H9 (cell line): ENCODE results near the gene NOP56. TPM values are rescaled to one million over a fixed set of nuclear protein-coding genes. Genes with fewer than 3 reads are reported as not detected.
A peak's percentile ranks its signal among the peaks of the same experiment; 100 is the strongest.
"Not testable (repeated sequence)": the region's sequence is repeated elsewhere in the genome, so short reads cannot be mapped to it uniquely, and the experiment has no call there.

ENCODE experiments used
- DNase-seq: peaks from one replicate; pipeline ENCODE4 v3.0.0-alpha.2; 2017
- H2AFZ ChIP-seq: one replicate; pipeline ENCODE4 v1.6.1; 2013; ENCODE audit warnings: mild to moderate bottlenecking, low read length, control low read depth, moderate library complexity
- H2AK5ac ChIP-seq: 2 replicates; pipeline ENCODE4 v1.6.1; 2013; ENCODE audit warnings: low read length, control low read depth, mixed read lengths; ENCODE audit not compliant: insufficient read length
- H2BK120ac ChIP-seq: one replicate; pipeline ENCODE4 v1.6.1; 2013; ENCODE audit warnings: low read depth, mild to moderate bottlenecking, low read length, control low read depth, inconsistent platforms; ENCODE audit not compliant: poor library complexity, severe bottlenecking
- H2BK12ac ChIP-seq: 2 replicates; pipeline ENCODE4 v1.6.1; 2013; ENCODE audit warnings: low read length, control low read depth, mixed read lengths, low read depth; ENCODE audit not compliant: insufficient read length
- H2BK15ac ChIP-seq: 2 replicates; pipeline ENCODE4 v1.6.1; 2013; ENCODE audit warnings: low read depth, low read length, control low read depth
- H2BK20ac ChIP-seq: one replicate; pipeline ENCODE4 v1.6.1; 2013; ENCODE audit warnings: low read depth, mild to moderate bottlenecking, low read length, control low read depth, inconsistent platforms; ENCODE audit not compliant: poor library complexity, severe bottlenecking
- H2BK5ac ChIP-seq: 2 replicates; pipeline ENCODE4 v1.6.1; 2013; ENCODE audit warnings: low read length, control low read depth, mixed read lengths; ENCODE audit not compliant: insufficient read length
- H3K14ac ChIP-seq: 2 replicates; pipeline ENCODE4 v1.6.1; 2013; ENCODE audit warnings: low read length, control low read depth; ENCODE audit not compliant: insufficient read depth
- H3K18ac ChIP-seq: 2 replicates; pipeline ENCODE4 v1.6.1; 2013; ENCODE audit warnings: low read depth, mild to moderate bottlenecking, mixed read lengths, low read length, control low read depth; ENCODE audit not compliant: insufficient read length
- H3K23ac ChIP-seq: 2 replicates; pipeline ENCODE4 v1.6.1; 2013; ENCODE audit warnings: low read length, control low read depth, mixed read lengths, low read depth; ENCODE audit not compliant: insufficient read length
- H3K23me2 ChIP-seq: 2 replicates; pipeline ENCODE4 v1.6.1; 2013; ENCODE audit warnings: low read depth, mild to moderate bottlenecking, mixed read lengths, low read length, control low read depth; ENCODE audit not compliant: insufficient read length, poor library complexity, severe bottlenecking
- H3K27ac ChIP-seq: 2 replicates; pipeline ENCODE4 v1.5.1; 2013; ENCODE audit warnings: low read length, control low read depth, mixed read lengths, low read depth; ENCODE audit not compliant: insufficient read length
- H3K27me3 ChIP-seq: 2 replicates; pipeline ENCODE4 v1.6.1; 2013; ENCODE audit warnings: low read length, control low read depth, inconsistent platforms; ENCODE audit not compliant: insufficient read depth
- H3K4ac ChIP-seq: 2 replicates; pipeline ENCODE4 v1.6.1; 2013; ENCODE audit warnings: low read depth, mild to moderate bottlenecking, control low read depth, inconsistent platforms, low read length, moderate library complexity
- H3K4me1 ChIP-seq: 2 replicates; pipeline ENCODE4 v1.6.1; 2013; ENCODE audit warnings: low read length, control low read depth, inconsistent platforms; ENCODE audit not compliant: insufficient read depth
- H3K4me2 ChIP-seq: 2 replicates; pipeline ENCODE4 v1.6.1; 2013; ENCODE audit warnings: low read length, control low read depth, mixed read lengths; ENCODE audit not compliant: insufficient read length, insufficient read depth
- H3K56ac ChIP-seq: 2 replicates; pipeline ENCODE4 v1.6.1; 2013; ENCODE audit warnings: low read depth, mild to moderate bottlenecking, mixed read lengths, low read length, control low read depth; ENCODE audit not compliant: insufficient read length
- H3K79me1 ChIP-seq: 2 replicates; pipeline ENCODE4 v1.6.1; 2013; ENCODE audit warnings: low read depth, mild to moderate bottlenecking, moderate library complexity, low read length, control low read depth, inconsistent platforms; ENCODE audit not compliant: insufficient read depth, poor library complexity, severe bottlenecking
- H3K79me2 ChIP-seq: 2 replicates; pipeline ENCODE4 v1.6.1; 2013; ENCODE audit warnings: low read length, control low read depth, inconsistent platforms; ENCODE audit not compliant: insufficient read depth
- H3K9ac ChIP-seq: 2 replicates; pipeline ENCODE4 v1.6.1; 2013; ENCODE audit warnings: low read length, control low read depth, mixed read lengths; ENCODE audit not compliant: insufficient read length; ENCODE audit errors: extremely low read depth
- H3K9me3 ChIP-seq: one replicate; pipeline ENCODE4 v1.6.1; 2013; ENCODE audit warnings: low read depth, low read length, inconsistent platforms; ENCODE audit not compliant: control insufficient read depth
- H3T11ph ChIP-seq: one replicate; pipeline ENCODE4 v1.6.1; 2013; ENCODE audit warnings: mild to moderate bottlenecking, low read length, control low read depth, inconsistent platforms
- H4K20me1 ChIP-seq: one replicate; pipeline ENCODE4 v1.6.1; 2013; ENCODE audit not compliant: control insufficient read depth, insufficient read length, insufficient read depth
- H4K5ac ChIP-seq: 2 replicates; pipeline ENCODE4 v1.6.1; 2013; ENCODE audit warnings: low read depth, mild to moderate bottlenecking, mixed read lengths, low read length, control low read depth; ENCODE audit not compliant: insufficient read length
- H4K8ac ChIP-seq: replicated peaks from 2 replicates; pipeline ENCODE4 v1.6.1; 2013; ENCODE audit warnings: low read length, control low read depth, mixed read lengths, low read depth; ENCODE audit not compliant: insufficient read length
- H4K91ac ChIP-seq: 2 replicates; pipeline ENCODE4 v1.6.1; 2013; ENCODE audit warnings: low read depth, mild to moderate bottlenecking, moderate library complexity, mixed read lengths, low read length, control low read depth; ENCODE audit not compliant: insufficient read length
- H3K27ac Mint-ChIP-seq, 3 experiments: 2 replicates in 2 of 3; 3 replicates in 1 of 3; pipeline ENCODE4 v1.8.0; 2020 to 2021; ENCODE audit warnings: mixed read lengths in 3 of 3, mild to moderate bottlenecking in 1 of 3, moderate library complexity in 1 of 3
- H3K27me3 Mint-ChIP-seq: 2 replicates; pipeline ENCODE4 v1.8.0; 2021; ENCODE audit warnings: low read depth, mild to moderate bottlenecking, moderate library complexity, mixed read lengths
- H3K36me3 Mint-ChIP-seq, 3 experiments: 2 replicates in 2 of 3; 3 replicates in 1 of 3; pipeline ENCODE4 v1.8.0; 2020 to 2021; ENCODE audit warnings: low read depth in 3 of 3, mixed read lengths in 3 of 3; ENCODE audit not compliant: insufficient read depth in 1 of 3
- H3K4me1 Mint-ChIP-seq, 2 experiments: 2 replicates each; pipeline ENCODE4 v1.8.0; 2020; ENCODE audit warnings: mixed read lengths in 2 of 2
- H3K4me3 Mint-ChIP-seq, 2 experiments: 2 replicates in 1 of 2; 3 replicates in 1 of 2; pipeline ENCODE4 v1.8.0; 2020 to 2021; ENCODE audit warnings: mild to moderate bottlenecking in 2 of 2, mixed read lengths in 2 of 2, moderate library complexity in 1 of 2
- H3K9me3 Mint-ChIP-seq, 2 experiments: 2 replicates in 1 of 2; 3 replicates in 1 of 2; pipeline ENCODE4 v1.8.0; 2020; ENCODE audit warnings: mild to moderate bottlenecking in 2 of 2, mixed read lengths in 2 of 2, moderate library complexity in 1 of 2
- WGBS: extraction: QIAGEN DNeasy Blood & Tissue Kit; methylation state at CpG from one replicate; pipeline ENCODE4 v1.1.7; 2013; ENCODE audit warnings: missing lambda C conversion rate, low lambda C conversion rate, mixed read lengths; ENCODE audit not compliant: insufficient read length; ENCODE audit errors: extremely low coverage; 5-methylcytosine and 5-hydroxymethylcytosine counted together
- total RNA-seq: library from RNA; stranded (reverse); gene quantifications from 2 replicates; pipeline ENCODE4 v1.2.1, GENCODE V29; 2021
- TF ChIP-seq, protein P1 (sequence below): fragments of 200-600 bp; sonication (generic); conservative IDR thresholded peaks from 3 replicates; pipeline ENCODE4 v1.8.0; 2021; ENCODE audit warnings: antibody characterized with exemption, mild to moderate bottlenecking

The NOP56 gene
- total RNA-seq, 1 experiment from 2014 or later = 774 TPM

DNA sequence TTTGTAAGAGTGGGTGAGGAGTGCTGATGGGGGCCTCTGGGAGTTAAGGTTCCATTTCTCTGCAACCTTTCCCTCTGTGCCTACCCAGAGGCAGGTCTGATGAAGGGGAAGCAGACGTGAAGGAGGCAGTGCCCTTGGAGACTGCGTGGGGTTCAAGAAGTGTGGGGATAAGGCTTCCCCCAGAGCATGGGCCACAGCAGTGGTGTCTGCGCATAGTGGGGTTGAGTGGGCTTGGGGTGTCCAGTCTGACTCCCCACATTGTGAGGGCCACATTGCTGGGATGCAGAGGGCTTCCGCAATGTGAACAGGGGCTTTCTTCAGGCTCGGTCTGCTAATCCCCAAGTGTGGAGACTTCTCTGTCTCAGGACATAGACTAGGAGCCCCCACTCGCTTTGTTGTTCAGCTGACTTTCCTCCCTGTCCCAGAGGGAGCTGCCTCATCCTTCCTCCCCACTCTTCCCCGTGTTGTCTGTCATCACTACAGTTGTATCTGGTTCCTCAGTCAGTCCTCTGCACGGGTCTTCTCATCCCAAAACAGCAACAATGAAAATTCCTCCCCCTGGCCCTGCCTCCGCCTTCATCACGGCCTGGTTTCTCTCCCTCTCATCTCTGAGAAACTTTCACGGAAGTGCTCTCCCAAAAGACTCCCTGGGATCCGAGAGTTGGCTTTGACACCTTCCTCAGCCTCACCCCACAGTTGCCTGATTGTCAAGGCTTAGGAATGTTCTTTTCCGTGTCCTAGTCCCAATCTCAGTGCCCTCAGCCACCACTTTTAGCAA is 43.0 kb downstream of the NOP56 start:
- no peaks in the 10 kb centered on the region for H3K9me3 ChIP-seq
- H4K20me1 ChIP-seq = peaks cover 4% of the 10 kb centered on the region
- no peaks in the 10 kb centered on the region for H3K4me1 ChIP-seq
- no peak overlapping the region for H3K4me2 ChIP-seq
- H3K27me3 ChIP-seq = peaks cover 49% of the 10 kb centered on the region
- H3K56ac ChIP-seq = no peak overlapping the region
- H3K27ac ChIP-seq = no peak overlapping the region
- no peaks in the 10 kb centered on the region for H3K79me2 ChIP-seq
- no peak overlapping the region for H2AFZ ChIP-seq
- H3K18ac ChIP-seq = no peak overlapping the region
- no peak overlapping the region for H4K8ac ChIP-seq
- no peak overlapping the region for H4K5ac ChIP-seq
- no peak overlapping the region for H2BK120ac ChIP-seq
- H3T11ph ChIP-seq = no peak overlapping the region
- H3K23ac ChIP-seq = no peak overlapping the region
- H2BK20ac ChIP-seq = no peak overlapping the region
- peak; percentile 12 for DNase-seq
- H3K27me3 Mint-ChIP-seq = peaks cover 87% of the 10 kb centered on the region
- no peak overlapping the region for H3K9ac ChIP-seq
- H3K14ac ChIP-seq = no peak overlapping the region
- peaks cover 0 to 5% (median 0%) of the 10 kb centered on the region in 3 experiments; a peak in 2 of 7 replicates for H3K36me3 Mint-ChIP-seq
- H3K27ac Mint-ChIP-seq = no peak overlapping the region
- no peaks in the 10 kb centered on the region for H3K23me2 ChIP-seq
- no peak overlapping the region for H2BK15ac ChIP-seq
- H2BK12ac ChIP-seq = no peak overlapping the region
- WGBS = no CpG with 5 or more reads among the region's 13 CpGs
- H2BK5ac ChIP-seq = no peak overlapping the region
- H3K4me1 Mint-ChIP-seq = peaks cover 19 to 42% of the 10 kb centered on the region in 2 experiments
- no peaks in the 10 kb centered on the region for H3K79me1 ChIP-seq
- peaks cover 2 to 3% of the 10 kb centered on the region in 2 experiments for H3K9me3 Mint-ChIP-seq
- H2AK5ac ChIP-seq = no peak overlapping the region
- no peak overlapping the region for H4K91ac ChIP-seq
- H3K4ac ChIP-seq = no peak overlapping the region
- TF ChIP-seq, protein P1, sequence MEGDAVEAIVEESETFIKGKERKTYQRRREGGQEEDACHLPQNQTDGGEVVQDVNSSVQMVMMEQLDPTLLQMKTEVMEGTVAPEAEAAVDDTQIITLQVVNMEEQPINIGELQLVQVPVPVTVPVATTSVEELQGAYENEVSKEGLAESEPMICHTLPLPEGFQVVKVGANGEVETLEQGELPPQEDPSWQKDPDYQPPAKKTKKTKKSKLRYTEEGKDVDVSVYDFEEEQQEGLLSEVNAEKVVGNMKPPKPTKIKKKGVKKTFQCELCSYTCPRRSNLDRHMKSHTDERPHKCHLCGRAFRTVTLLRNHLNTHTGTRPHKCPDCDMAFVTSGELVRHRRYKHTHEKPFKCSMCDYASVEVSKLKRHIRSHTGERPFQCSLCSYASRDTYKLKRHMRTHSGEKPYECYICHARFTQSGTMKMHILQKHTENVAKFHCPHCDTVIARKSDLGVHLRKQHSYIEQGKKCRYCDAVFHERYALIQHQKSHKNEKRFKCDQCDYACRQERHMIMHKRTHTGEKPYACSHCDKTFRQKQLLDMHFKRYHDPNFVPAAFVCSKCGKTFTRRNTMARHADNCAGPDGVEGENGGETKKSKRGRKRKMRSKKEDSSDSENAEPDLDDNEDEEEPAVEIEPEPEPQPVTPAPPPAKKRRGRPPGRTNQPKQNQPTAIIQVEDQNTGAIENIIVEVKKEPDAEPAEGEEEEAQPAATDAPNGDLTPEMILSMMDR = no peak
- peak overlapping the region in 1 of 2 experiments; percentile 73; a peak in 2 of 5 replicates for H3K4me3 Mint-ChIP-seq

DNA sequence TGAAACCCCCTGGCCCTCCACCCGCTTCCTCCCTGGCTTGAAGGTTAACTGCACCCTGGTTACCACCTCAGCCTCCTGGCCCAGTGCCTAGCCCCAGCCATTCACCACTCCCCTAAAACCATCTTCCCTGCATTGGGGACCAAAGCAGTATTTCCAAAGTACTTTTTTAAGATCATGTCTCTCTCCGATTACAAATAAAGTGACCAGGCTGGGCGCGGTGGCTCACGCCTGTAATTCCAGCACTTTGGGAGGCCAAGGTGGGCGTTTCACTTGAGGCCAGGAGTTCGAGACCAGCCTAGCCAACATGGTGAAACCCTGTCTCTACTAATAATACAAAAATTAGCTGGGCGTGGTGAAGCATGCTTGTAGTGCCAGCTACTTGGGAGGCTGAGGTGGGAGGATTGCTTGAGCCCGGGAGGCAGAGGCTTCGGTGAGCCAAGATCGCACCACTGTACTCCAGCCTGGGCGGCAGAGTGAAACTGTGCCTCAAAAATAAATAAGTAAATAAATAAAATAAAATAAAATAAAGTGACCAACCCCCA is 43.6 kb downstream of the NOP56 start:
- not testable (repeated sequence) for H3K56ac ChIP-seq, H3K79me2 ChIP-seq, H3K4me2 ChIP-seq, H4K91ac ChIP-seq, H3K27ac Mint-ChIP-seq, H3K36me3 Mint-ChIP-seq, H4K5ac ChIP-seq, H3K4ac ChIP-seq, H2BK15ac ChIP-seq, H2BK20ac ChIP-seq, H2BK5ac ChIP-seq, H3K79me1 ChIP-seq, H3K14ac ChIP-seq, H3K23me2 ChIP-seq, DNase-seq, H4K20me1 ChIP-seq, H3K9ac ChIP-seq, H3K27ac ChIP-seq, H2AK5ac ChIP-seq, H3K4me1 ChIP-seq, H3K9me3 ChIP-seq, H3K9me3 Mint-ChIP-seq, H2BK12ac ChIP-seq, H2AFZ ChIP-seq, H3K18ac ChIP-seq, H2BK120ac ChIP-seq, H3K23ac ChIP-seq, H3T11ph ChIP-seq, H4K8ac ChIP-seq
- Mint-ChIP-seq H3K4me3 (peak overlapping the region in 1 of 2 experiments; percentile 3; a peak in 1 of 5 replicates), H3K27me3 (peaks cover 87% of the 10 kb centered on the region), H3K4me1 (peaks cover 25 to 49% of the 10 kb centered on the region in 2 experiments)
- WGBS = no CpG with 5 or more reads among the region's 12 CpGs
- H3K27me3 ChIP-seq = peaks cover 43% of the 10 kb centered on the region
